HG02852 (cell line): ENCODE results near the gene RTP5.
"Not testable (repeated sequence)": the region's sequence is repeated elsewhere in the genome, so short reads cannot be mapped to it uniquely, and the experiment has no call there.

Source experiments
- ATAC-seq: cut with Tn5 transposase; IDR thresholded peaks from one replicate; pipeline ENCODE4 v1.9.1; 2021; ENCODE audit warnings: mild to moderate bottlenecking, moderate library complexity; ENCODE audit not compliant: unreplicated experiment

RTP5 gene

DNA sequence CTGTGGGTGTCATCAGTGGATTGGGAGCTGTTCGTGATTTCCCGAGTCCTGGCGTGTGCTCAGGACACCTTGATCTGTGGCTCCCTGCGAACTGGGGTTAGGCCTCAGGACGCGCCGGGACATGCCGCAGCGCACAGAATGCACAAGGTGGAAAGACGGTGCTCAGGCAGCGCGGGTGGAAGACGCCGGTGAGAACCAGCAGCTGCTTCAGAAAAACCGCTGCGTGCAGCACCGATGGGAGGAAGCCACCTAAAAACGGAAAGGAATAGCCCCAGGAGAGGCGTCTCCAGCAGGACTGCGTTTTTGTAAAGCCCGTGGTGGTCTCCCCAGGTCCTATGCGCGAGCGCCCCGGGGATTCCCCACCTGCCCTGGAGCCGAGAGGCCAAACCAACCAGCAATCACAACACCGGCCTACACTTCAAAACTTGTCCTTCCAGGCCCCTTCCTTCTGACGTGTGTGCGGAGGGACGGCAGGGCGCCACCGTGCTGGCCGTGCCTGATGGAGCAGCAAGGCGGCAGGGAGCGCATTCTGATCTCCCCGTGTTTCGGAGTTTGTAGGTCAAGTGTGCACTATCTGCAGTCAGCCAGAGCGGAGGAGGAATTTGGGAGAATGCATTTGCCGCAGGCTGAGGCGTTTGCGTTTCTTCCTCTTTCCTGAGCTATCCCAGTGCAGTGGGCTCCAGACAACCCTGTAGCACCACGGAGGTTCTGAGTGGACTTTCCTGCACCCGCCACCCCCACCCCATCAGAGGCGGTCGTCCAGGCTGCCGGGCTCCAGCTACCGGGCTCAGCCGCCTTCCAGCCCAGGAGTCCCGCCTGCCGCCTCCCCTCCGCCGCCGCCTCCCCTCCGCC, 32.2 kb downstream of the RTP5 start:
- no peak for ATAC-seq

DNA sequence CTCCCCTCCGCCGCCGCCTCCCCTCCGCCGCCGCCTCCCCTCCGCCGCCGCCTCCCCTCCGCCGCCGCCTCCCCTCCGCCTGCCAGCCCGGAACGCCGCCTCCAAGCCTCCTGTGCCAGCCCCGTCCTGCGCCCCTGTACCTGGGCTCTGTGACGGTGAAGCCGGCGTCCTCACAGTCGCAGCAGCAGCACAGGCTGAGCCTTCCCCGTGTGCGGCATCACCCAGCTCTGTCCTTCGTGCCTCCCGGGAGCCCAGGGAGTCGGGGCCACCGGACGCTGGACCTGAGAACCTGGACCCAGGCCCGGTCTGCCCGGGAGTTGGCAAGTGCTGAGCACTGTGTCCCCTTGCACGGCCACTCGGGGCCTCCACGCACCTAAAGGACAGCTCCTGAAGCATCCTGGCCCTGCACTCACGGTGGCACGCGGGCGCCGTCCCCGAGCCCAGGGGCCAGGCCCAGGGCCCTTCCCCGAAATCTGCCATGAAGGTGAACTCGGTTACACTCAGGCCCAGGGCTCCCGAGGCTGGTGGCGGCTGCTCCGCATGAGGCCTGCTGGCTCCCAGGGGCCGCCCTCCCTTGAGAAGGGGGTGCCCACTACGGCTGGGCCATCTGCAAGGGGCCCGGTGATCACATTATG, 32.9 kb downstream of the RTP5 start:
- ATAC-seq, result no peak

DNA sequence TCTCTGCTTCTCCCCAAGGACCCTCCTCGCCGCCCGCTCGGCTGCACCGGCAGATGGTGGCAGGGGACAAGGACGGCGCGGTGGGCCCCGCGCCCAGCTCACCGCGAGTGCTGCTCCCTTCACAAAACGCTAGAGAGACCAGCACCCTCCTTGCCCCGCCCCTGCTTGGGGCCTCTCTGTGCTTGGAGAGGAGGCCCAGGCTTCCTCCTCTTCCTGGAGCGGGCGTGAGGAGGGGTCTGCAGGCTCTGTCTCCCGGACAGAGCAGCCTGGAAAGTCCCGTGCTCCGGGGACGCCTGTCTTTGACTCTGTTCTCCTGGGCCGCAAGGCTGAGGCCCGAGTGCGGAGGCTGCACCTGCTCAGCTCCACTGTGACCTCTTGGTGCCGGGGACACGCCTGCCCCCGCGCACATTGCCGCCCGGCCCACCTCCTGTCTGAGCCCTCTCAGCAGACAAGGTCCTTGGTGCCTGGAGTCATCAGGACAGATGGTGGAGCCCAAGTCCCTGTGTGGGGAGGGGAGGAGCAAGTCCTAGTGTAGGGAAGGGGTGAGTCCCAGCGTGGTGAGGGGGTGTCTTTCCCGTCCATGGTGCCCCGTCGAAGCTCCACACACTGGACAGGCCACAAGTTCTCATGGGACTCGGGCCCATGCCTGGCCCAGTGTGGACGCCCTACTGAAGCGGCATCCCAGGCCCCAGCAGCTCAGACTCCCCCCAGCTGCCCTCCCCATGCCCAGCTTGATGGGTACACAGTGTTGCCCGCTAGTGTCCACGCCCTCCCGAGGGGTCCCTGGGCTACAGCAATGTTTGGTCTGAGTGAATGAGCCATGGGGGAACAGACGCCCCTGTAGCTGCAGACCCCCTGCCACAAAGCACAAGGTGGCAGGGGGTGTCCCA, 33.8 kb downstream of the RTP5 start:
- no peak for ATAC-seq

DNA sequence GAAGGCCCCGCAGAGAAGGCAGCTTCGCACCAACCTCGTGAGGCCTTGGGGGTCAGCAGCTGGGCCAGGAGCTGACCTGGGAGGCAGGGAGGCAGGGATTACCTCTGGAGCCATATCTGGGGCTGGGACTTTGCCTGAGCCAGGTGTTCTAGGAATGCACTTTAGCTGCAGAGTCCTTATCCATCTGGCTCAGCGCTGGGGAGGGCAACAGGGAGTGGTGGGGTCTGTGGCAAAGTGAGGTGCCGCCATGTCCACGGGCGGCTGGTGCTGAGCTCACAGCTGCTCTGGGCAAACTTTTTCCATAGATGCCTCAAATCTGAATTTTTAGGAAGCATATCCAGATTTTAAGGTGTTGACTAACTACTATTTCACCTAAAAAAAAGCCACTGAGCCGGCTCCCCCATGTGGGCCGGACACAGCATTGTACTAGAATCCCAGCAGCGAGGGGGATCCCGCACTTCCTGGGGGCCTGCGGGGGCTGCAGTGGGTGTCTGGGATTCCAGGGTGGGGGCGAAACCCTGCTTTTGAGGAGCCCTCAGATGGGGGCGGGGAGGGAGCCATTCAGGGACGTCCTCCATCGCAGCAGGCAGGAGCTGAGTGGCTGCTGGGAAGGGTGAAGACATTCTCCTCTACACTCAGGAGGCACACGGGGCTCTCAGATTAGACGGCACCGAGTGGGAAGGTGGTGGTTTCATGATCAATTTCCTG, 34.6 kb downstream of the RTP5 start:
- ATAC-seq, result no peak

DNA sequence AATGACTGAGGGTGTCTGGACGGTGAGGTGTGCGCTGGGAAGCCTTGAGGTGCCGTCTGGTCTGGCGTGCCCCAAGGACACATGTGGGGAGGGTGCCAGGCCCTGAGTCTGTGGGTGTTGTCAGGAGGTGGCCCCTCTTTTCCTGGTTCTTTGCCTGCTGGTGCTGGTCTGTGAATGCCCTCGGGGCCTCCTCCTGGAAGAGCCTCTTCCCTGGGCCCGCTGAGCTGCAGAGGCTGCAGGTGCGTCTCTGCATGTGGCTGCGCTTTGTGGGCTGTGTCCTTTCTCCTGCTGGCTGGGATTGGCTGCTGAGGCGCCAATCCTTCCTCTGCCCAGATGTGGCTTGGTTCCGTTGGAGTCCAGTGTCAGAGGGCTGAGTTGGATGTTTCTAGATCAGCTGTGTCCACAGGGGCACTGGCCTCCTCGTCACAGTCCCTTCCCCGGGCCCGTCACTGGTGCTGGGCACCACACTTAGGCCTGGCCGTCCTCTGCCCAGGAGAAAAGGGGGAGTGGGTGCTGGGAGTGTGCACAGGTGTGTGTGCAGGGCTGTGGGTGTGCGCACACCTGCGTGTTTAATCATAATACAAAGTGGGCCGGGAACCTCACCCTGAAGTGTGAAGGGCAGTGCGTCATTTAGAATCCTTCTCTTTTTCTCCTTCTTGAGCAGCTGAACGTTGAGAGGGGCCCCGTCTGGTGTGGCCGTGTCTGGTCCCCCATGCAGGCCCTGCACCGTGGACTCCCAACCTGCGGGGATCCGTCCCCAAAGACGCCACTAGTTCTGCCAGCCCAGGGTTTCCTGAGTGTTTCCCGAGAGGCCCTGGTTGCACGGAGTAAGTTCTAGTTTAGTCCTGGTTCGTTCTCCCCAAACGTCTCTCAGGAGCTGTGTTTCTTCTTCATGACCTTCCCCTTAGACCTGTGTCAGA, 35.5 kb downstream of the RTP5 start:
- ATAC-seq, result no peak

DNA sequence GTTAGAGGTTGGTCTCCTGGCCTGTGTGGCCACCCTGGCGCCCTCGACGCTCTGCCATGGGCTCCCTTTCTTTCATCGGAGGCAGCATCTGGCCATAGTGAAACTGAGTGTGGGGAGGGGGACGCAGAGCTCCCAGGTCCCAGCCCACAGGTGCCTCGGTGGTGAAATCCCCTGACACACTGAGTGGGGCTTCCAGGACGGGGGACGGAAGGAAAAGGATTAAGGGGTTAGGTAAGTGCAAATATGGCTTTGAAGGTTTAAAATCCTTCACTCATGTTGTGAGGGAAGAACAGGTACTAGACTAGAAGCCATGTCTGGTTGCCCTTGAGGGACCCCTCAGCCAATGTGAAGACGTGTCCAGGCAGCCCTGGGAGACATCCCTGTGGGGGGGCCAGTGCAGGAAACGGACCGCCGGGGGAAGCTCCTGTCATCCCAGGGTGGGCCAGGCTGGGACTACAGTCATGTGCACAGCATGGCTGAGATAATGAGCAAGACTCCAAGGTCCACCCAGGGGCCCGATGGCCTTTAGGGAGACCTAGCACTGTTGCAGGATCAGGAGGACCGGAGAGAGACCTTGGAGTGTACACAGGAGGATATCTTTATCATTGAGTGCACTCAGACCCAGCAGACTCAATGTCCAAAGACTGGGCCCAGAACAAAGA, 36.3 kb downstream of the RTP5 start:
- no peak for ATAC-seq

DNA sequence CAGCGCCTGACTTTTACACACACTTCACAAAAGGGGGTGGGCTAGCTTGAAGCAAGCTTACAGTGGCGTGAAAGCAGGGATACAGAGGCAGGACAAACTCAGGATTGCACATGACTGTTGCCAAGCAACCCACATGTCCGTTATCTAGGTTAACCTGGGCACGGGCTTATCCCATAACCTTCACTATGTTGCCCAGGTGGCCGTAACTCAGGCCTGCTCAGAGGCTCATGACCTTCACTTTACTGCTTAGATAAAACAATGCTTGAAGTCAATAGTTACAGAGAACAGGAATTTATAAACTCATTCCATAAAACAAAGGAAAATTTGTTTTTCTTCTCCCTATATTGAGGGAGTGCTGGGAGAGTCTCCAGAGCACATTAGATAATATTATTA, 36.8 kb downstream of the RTP5 start:
- not testable (repeated sequence) for ATAC-seq

DNA sequence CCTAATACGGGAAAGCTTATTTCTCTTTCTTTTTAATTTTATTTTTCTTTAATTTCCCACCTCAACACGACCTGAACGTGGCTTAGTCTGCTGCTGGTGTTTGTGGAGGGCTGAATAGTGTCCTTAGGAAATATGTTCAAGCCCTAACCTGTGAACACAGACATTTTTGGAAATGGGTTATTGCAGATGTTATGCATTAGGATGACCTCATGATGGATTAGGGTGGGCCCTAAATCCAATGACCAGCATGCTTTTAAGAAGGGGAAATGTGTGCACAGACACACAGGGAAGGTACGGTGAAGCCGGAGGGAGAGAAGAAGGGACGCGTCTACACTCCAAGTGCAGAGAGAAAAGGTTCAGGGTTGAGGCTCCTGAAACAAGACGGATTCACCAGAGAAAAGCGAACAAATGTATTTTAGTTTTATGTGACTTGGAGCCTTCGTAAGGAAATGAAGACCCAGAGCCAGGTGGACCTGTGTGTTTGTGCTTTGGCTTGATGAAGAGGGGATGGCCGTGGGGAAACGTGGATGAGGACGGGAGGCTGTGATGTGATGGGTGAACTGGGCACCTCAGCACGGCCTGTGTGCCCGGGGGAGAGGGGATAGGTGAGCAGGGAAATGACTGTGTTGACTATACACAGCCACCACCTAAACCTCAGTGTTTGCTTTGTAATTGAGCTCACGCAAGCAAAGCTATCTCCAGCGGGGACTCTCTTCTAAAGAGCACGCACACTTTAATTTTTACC, 37.5 kb downstream of the RTP5 start:
- no peak for ATAC-seq

DNA sequence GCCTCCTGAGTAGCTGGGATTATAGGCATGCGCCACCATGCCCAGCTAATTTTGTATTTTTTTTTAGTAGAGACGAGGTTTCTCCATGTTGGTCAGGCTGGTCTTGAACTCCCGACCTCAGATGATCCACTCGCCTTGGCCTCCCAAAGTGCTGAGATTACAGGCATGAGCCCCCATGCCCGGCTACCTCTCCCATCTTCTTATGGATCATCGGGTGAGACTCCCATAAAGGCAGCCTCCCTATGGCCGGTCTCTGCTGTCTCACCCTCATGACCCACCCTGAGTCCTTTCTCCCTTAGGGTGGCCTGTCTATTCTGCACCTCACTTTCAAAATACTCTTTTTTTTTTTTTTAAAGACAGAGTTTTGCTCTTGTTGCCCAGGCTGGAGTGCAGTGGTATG, 38.3 kb downstream of the RTP5 start:
- ATAC-seq, result not testable (repeated sequence)

DNA sequence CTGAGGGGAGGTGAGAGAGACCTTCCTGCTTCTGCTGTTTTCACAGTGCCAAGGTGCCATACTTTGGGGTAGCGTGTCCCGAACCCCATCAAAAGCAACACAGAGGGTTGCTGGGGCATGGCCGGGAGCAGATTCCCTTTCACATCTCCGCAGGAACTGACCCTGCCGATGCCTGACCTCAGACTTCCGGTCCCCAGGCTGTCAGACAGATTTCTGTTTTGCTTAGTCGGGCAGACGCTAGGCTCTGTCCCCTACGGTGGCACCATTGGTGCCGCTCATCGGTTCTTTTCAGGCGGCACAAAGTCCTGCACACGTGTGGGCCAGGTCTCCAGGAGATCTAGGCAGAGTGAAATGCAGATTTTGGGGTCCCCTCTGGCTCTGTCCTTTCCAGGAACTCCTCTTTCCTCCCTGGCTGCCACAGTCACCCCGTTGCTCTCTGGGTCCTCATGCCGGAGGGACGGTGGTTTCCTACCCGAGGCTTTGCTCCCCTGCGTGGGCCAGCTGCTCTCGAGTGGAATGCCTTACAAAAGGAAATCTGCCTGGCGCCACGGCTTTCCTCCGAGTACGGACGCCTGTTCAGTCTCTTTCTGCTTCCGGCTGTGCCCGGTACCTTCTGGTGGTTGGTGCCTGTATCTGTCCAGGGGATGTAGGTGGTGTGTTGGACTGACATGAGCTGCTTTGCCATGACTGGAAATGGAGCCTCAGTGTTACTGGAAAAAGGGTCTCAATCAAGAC, 39.3 kb downstream of the RTP5 start:
- ATAC-seq, result no peak

DNA sequence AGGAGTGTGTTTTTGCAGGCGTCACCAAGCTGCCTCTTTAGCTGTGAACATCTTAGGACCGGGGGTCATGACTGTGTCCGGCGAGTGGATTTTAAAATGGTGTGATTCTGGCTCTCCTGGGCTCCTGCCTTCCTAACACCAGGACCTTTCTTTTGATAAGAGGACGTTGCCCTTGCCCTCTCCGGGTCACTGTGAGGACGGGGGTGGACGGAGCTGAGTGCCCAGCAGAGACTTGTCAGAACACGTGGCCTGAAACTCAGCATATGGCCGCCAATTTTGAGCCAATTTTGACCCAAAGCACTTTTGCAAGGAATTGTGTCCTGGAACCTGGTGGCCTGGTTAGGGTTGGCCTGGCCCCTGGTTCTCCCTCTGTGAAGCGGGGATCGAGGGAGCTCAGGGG, 40.2 kb downstream of the RTP5 start:
- no peak for ATAC-seq

DNA sequence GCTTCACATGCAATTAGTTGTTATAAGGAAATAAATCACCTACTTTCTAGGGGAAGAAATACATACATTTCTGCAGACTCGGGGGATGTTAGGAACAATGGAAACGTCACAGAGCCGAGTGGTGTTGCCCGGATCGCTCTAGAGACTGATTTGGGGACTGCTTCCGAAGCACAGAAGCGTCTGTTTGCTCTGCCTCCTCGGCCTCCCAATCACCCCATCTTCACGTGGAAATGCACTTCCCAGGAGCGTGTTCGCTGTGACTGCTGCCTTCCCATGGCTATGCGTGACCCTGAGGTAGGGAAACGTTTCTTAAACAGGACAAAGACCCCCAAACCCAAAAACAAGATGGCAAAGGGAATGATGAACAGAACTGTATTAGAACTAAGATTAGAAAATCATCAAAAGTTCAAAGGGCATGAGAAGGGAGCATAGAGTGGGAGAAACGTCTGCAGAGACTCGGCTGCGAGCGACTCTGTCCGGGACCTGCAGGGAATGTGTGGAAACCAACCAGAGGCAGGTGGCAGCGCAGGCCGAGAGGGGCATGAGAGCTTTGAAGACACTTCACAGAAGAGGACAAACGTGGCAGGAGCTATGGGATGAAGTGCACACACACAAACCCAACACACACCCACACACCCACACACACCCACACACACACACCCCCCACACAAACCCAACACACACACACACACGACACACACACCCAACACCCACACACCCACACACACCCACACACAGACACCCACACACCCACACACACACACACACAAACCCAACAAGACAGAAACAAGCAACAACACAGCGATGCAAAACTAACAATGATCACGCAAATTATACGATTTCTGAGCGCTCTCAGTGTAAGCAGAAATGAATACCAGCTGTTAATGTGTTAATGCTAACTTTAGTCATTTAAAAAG, 41.3 kb downstream of the RTP5 start:
- no peak for ATAC-seq

DNA sequence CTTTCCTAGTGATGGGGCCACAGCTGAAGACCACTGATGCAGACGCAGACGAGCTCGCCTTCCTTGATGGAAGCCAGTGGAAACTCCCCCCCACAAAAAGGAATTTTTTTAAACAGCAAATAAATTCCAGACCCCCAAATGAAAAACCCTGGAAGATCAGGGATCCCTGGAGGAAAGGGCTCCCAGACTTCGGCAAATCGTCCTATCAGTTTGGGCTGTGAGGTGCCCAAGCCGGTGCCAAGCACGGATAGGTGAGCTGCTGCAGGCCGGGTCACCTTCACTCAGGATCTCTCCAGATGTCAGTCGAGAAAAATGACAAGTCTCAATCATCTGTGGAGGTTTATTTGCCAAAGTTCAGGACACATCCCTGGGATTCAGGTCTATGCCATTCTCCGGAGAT, 42.0 kb downstream of the RTP5 start:
- ATAC-seq, result no peak

DNA sequence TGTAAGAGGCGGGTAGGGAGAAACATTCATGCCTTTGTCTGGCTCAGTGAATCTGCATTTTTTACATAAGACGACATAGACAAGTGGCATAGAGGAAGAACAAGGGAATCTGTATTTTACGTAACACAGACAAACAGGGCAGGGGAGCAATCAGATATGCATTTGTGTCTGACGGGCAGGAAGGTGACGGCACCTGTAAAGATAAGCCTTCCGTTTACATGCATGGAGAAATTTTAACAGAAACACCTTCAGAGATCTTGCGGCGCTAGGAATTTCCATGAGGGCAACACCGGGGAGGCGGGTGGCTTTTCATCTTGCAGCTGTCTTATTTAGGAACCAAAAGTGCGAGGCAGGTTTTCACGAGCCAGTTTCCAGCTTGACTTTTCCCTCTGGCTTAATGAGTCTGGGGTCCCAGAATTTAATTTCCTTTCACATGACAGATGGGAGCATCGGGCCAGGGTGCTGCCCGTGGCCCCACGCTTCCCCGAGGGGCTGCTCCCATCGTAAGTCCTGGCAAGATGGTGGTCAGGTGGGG, 42.6 kb downstream of the RTP5 start:
- no peak for ATAC-seq

DNA sequence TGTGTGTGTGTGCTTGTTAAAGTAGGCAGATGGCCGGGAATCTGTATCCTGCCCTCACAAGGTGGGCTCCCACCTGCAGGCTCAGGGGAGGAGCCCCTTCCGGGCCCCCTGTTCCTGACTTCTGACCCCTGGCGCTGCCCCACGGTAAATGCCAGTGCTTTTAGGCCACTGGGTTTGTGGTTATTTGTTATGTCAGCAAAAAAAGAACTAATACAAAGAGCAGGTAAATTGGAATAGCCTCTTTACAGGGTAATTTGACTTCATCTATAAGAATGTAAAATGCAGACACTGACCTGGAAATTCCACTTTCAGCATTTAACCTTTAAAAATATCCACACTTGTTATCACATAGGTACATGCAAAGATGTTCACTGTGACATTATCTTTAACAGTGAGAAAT, 44.2 kb downstream of the RTP5 start:
- ATAC-seq, result no peak

DNA sequence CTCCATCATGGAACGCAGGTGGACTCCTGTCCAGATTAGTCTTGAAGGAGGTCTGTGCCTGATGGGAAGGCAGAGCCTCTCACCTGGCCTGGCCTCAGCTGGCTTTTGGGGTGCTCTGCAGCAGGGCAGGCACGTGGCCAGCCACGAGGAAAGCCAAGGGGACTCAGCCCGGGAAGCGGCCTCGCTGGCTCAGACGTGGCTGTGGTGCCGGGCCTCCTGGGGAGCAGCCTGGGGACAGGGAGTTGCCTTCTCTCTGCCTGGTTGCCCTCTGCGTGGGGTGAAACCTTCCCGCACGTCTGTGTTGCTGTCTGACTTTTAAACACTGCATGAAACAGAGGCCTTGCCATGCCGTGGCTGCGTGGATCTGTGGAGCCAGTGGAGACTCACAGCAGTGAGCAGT, 45.0 kb downstream of the RTP5 start:
- no peak for ATAC-seq

DNA sequence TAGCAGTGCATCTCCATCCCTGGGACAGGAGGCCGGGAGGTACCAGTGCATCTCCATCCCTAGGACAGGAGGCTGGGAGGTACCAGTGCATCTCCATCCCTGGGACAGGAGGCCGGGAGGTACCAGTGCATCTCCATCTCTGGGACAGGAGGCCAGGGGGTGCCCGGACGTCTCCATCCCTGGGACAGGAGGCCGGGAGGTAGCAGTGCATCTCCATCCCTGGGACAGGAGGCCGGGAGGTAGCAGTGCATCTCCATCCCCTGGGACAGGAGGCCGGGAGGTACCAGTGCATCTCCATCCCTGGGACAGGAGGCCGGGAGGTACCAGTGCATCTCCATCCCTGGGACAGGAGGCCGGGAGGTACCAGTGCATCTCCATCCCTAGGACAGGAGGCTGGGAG, 52.1 kb downstream of the RTP5 start:
- ATAC-seq, result not testable (repeated sequence)
